CD14-positive monocyte (primary cell): ENCODE results near the gene TAF4. TPM values are rescaled to one million over a fixed set of nuclear protein-coding genes. Genes with fewer than 3 reads are reported as not detected.

Experiments used
- DNase-seq, 3 donors: peaks; one replicate each; pipeline ENCODE4 v3.0.0-alpha.2; 2011 to 2022
- H2AFZ ChIP-seq: 2 replicates; pipeline ENCODE4 v1.6.0; 2012; ENCODE audit warnings: mild to moderate bottlenecking, low read depth, low read length, inconsistent platforms; ENCODE audit not compliant: insufficient read depth, poor library complexity, severe bottlenecking
- H3K27ac ChIP-seq, 2 donors: 1 replicate in 1 of 2; 2 replicates in 1 of 2; pipeline ENCODE4 v1.5.1; 2012 to 2013; ENCODE audit warnings: low read length in 2 of 2, control low read depth in 1 of 2, inconsistent platforms in 1 of 2, low read depth in 1 of 2, mild to moderate bottlenecking in 1 of 2
- H3K27me3 ChIP-seq, 2 donors: one replicate each; pipeline versions ENCODE4 v1.6.0 to v1.6.1; 2011 to 2013; ENCODE audit warnings: low read length in 2 of 2; ENCODE audit not compliant: control insufficient read depth in 2 of 2, insufficient read depth in 2 of 2
- H3K36me3 ChIP-seq, 2 donors: replicated peaks in 1 of 2; 1 replicate in 1 of 2; 2 replicates in 1 of 2; pipeline versions ENCODE4 v1.5.1 to v1.6.1; 2012 to 2013; ENCODE audit warnings: low read length in 2 of 2, control low read depth in 1 of 2, inconsistent platforms in 1 of 2, mild to moderate bottlenecking in 1 of 2; ENCODE audit not compliant: insufficient read depth in 2 of 2, control insufficient read depth in 1 of 2
- H3K4me1 ChIP-seq, 2 donors: 1 replicate in 1 of 2; 2 replicates in 1 of 2; pipeline versions ENCODE4 v1.5.1 to v1.6.1; 2012 to 2013; ENCODE audit warnings: low read length in 2 of 2, control low read depth in 1 of 2, inconsistent platforms in 1 of 2, mild to moderate bottlenecking in 1 of 2, moderate library complexity in 1 of 2; ENCODE audit not compliant: insufficient read depth in 2 of 2, control insufficient read depth in 1 of 2
- H3K4me2 ChIP-seq: replicated peaks from 2 replicates; pipeline ENCODE3; 2012; ENCODE audit warnings: low read length, moderate library complexity, mild to moderate bottlenecking; ENCODE audit not compliant: poor library complexity, severe bottlenecking; ENCODE audit errors: extremely low read depth
- H3K4me3 ChIP-seq, 3 experiments: fragments of 200-600 bp in 1 of 3; sonication (generic) in 1 of 3; replicated peaks in 1 of 3; 1 replicate in 2 of 3; 2 replicates in 1 of 3; pipeline ENCODE4 v1.5.1; 2011 to 2013; ENCODE audit warnings: low read length in 3 of 3, mild to moderate bottlenecking in 3 of 3, control low read depth in 2 of 3, low read depth in 2 of 3, inconsistent platforms in 1 of 3, moderate library complexity in 1 of 3
- H3K79me2 ChIP-seq: 2 replicates; pipeline ENCODE4 v1.6.0; 2012; ENCODE audit warnings: mild to moderate bottlenecking, control low read depth, inconsistent platforms, low read length, moderate library complexity; ENCODE audit not compliant: insufficient read depth
- H3K9ac ChIP-seq: 2 replicates; pipeline ENCODE4 v1.6.0; 2017; ENCODE audit warnings: low read length, mild to moderate bottlenecking; ENCODE audit not compliant: insufficient read depth, poor library complexity, severe bottlenecking
- H3K9me3 ChIP-seq, 2 donors: replicated peaks in 1 of 2; 1 replicate in 1 of 2; 2 replicates in 1 of 2; pipeline versions ENCODE4 v1.5.1 to v1.6.1; 2012 to 2013; ENCODE audit warnings: low read length in 2 of 2, control low read depth in 1 of 2; ENCODE audit not compliant: control insufficient read depth in 1 of 2, insufficient read depth in 1 of 2
- H4K20me1 ChIP-seq: 2 replicates; pipeline ENCODE4 v1.6.0; 2012; ENCODE audit warnings: mild to moderate bottlenecking, low read length, control low read depth, moderate library complexity; ENCODE audit not compliant: insufficient read depth
- H3K27ac Mint-ChIP-seq, 7 donors: one replicate each; pipeline ENCODE4 v1.8.0; 2020; ENCODE audit warnings: mild to moderate bottlenecking in 7 of 7, mixed read lengths in 7 of 7, moderate library complexity in 6 of 7, inconsistent platforms in 2 of 7
- H3K27me3 Mint-ChIP-seq, 3 donors: one replicate each; pipeline ENCODE4 v1.8.0; 2021 to 2022; ENCODE audit warnings: low read depth in 3 of 3, mild to moderate bottlenecking in 3 of 3, mixed read lengths in 3 of 3, moderate library complexity in 3 of 3, inconsistent platforms in 1 of 3
- H3K36me3 Mint-ChIP-seq, 2 donors: one replicate each; pipeline ENCODE4 v1.8.0; 2020; ENCODE audit warnings: mixed read lengths in 2 of 2, inconsistent platforms in 1 of 2, mild to moderate bottlenecking in 1 of 2
- H3K4me1 Mint-ChIP-seq: one replicate; pipeline ENCODE4 v1.8.0; 2020; ENCODE audit warnings: mild to moderate bottlenecking, mixed read lengths
- H3K4me3 Mint-ChIP-seq, 2 donors: one replicate each; pipeline ENCODE4 v1.8.0; 2020; ENCODE audit warnings: mild to moderate bottlenecking in 2 of 2, mixed read lengths in 2 of 2, moderate library complexity in 1 of 2
- H3K9me3 Mint-ChIP-seq, 7 donors: one replicate each; pipeline ENCODE4 v1.8.0; 2020 to 2022; ENCODE audit warnings: mixed read lengths in 7 of 7, mild to moderate bottlenecking in 6 of 7, moderate library complexity in 6 of 7, inconsistent platforms in 2 of 7
- WGBS: methylation state at CpG from one replicate; pipeline ENCODE4 v1.1.5; 2013; ENCODE audit warnings: missing lambda C conversion rate; ENCODE audit not compliant: insufficient coverage; 5-methylcytosine and 5-hydroxymethylcytosine counted together
- intact Hi-C, 2 donors: fragments of 100-400 bp; cut with micrococcal nuclease; formaldehyde crosslinking; loops; one replicate each; pipeline versions ENCODE4 v1.15.0 to v1.15.1; 2023
- polyA minus RNA-seq: library from RNA; depleted of rRNA, polyadenylated mRNA; stranded (reverse); fragments of >200 nt; gene quantifications from 2 replicates; pipeline ENCODE4 v1.2.3, GENCODE V29; 2012
- polyA plus RNA-seq, 3 donors: library from polyadenylated mRNA; depleted of rRNA in 1 of 3; unstranded in 2 of 3; stranded (reverse) in 1 of 3; fragments of 300-500 nt in 2 of 3; fragments of >200 nt in 1 of 3; fragmentation: Illumina TruSeq in 2 of 3; gene quantifications; 1 replicate in 2 of 3; 2 replicates in 1 of 3; pipeline ENCODE4 v1.2.3, GENCODE V29; 2012 to 2021
- total RNA-seq, 12 experiments: library from RNA in 1 of 12; stranded (reverse) in 1 of 12; fragments of 120-200 nt in 1 of 12; gene quantifications; one replicate each; pipeline ENCODE4 v1.2.4 and lab custom pipeline; 2013 to 2026; ENCODE audit warnings: mixed read lengths in 6 of 12, inconsistent platforms in 1 of 12
- TF ChIP-seq, protein P1 (sequence below): fragments of 200-600 bp; IDR thresholded peaks from one replicate; pipeline ENCODE4 v1.8.0; 2022; ENCODE audit warnings: antibody characterized with exemption, mild to moderate bottlenecking

TAF4 gene, protein sequence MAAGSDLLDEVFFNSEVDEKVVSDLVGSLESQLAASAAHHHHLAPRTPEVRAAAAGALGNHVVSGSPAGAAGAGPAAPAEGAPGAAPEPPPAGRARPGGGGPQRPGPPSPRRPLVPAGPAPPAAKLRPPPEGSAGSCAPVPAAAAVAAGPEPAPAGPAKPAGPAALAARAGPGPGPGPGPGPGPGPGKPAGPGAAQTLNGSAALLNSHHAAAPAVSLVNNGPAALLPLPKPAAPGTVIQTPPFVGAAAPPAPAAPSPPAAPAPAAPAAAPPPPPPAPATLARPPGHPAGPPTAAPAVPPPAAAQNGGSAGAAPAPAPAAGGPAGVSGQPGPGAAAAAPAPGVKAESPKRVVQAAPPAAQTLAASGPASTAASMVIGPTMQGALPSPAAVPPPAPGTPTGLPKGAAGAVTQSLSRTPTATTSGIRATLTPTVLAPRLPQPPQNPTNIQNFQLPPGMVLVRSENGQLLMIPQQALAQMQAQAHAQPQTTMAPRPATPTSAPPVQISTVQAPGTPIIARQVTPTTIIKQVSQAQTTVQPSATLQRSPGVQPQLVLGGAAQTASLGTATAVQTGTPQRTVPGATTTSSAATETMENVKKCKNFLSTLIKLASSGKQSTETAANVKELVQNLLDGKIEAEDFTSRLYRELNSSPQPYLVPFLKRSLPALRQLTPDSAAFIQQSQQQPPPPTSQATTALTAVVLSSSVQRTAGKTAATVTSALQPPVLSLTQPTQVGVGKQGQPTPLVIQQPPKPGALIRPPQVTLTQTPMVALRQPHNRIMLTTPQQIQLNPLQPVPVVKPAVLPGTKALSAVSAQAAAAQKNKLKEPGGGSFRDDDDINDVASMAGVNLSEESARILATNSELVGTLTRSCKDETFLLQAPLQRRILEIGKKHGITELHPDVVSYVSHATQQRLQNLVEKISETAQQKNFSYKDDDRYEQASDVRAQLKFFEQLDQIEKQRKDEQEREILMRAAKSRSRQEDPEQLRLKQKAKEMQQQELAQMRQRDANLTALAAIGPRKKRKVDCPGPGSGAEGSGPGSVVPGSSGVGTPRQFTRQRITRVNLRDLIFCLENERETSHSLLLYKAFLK
- 5.0 TPM for total RNA-seq (2013)
- polyA plus RNA-seq, result 10 to 100 TPM in 1 of 3 donors, under 1 TPM in 2; 0.48 to 14.9 (median 0.99) TPM
- polyA minus RNA-seq, result 5.1 and 8.4 TPM in 2 replicates
- total RNA-seq (lab: John Stamatoyannopoulos, UW), result 6.5 to 25.0 (median 10.1) reads per million in 11 experiments

DNA sequence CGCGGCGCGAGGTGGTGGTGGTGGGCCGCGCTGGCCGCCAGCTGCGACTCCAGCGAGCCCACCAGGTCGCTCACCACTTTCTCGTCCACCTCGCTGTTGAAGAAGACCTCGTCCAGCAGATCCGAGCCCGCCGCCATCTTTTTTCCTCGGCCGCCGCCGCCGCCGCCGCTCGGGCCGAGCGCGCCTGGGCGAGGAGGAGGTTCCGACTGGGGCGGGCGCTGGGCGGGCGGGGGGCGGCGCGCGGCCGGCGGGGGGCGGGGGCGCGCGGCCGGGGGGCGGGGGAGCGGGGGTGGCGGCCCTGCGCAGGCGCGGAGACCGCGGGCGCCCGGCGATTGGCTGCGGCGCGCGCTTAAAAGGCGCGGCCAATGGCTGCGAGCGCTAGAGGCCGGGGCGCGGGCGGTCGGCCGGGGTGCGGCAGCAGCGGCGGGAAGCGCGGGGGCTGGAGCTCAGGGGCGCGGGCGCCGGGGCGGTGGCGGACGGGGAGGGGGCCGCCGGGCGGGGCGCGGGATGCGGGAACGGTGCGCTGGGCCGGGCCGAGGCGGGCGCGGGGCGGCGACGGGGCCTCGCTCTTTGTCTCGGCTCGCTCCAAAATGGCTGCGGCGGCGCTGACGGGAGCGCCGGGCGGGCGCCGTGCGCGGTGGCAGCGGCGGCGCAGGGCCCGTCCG is at the start of gene TAF4:
TAF4 (minus strand) TSS at position 208 of the 665 bp plus-strand sequence; CDS start at position 137, 71 bp downstream.
- under 1% methylated on average over 95 of the region's 116 CpGs for WGBS
- peaks cover 3 to 14% of the 10 kb centered on the region in 2 donors for H3K36me3 Mint-ChIP-seq
- H3K36me3 ChIP-seq, result no peaks in the 10 kb centered on the region
- H3K9me3 ChIP-seq, result no peaks in the 10 kb centered on the region
- peak within 1 kb of the TSS; percentile 77 for H3K9ac ChIP-seq
- peaks cover 37% of the 10 kb centered on the region for H3K79me2 ChIP-seq
- peak within 1 kb of the TSS in 1 of 2 donors; percentile 68 for H3K27ac ChIP-seq
- peaks cover 49% of the 10 kb centered on the region for H3K4me1 Mint-ChIP-seq
- H3K4me2 ChIP-seq, result peak within 1 kb of the TSS; percentile 85
- peaks cover 4 to 21% (median 4%) of the 10 kb centered on the region in 3 donors for H3K27me3 Mint-ChIP-seq
- DNase-seq, result peak; percentile 68 to 84 (median 79)
- peak within 1 kb of the TSS; percentile 87 to 96 for H3K4me3 Mint-ChIP-seq
- peaks cover 33% of the 10 kb centered on the region for H4K20me1 ChIP-seq
- no peaks in the 10 kb centered on the region for H3K9me3 Mint-ChIP-seq
- peak within 1 kb of the TSS; percentile 82 for H2AFZ ChIP-seq
- H3K27ac Mint-ChIP-seq, result peak within 1 kb of the TSS in 6 of 7 donors; percentile 53 to 90 (median 80)
- peak within 1 kb of the TSS; percentile 62 to 89 (median 89) for H3K4me3 ChIP-seq
- H3K27me3 ChIP-seq, result no peaks in the 10 kb centered on the region
- intact Hi-C loops, result loop anchor here (1.0 to 10.0 kb wide), 7 partner anchors 54 to 796 kb away; partner anchors contain the start of genes PSMA7 (in 2 of the 2), SS18L1 (in 2 of the 2), MTG2 (in 1 of the 2) and OSBPL2 (in 1 of the 2)
- peaks cover 44 to 53% of the 10 kb centered on the region in 2 donors for H3K4me1 ChIP-seq
- TF ChIP-seq, protein P1, sequence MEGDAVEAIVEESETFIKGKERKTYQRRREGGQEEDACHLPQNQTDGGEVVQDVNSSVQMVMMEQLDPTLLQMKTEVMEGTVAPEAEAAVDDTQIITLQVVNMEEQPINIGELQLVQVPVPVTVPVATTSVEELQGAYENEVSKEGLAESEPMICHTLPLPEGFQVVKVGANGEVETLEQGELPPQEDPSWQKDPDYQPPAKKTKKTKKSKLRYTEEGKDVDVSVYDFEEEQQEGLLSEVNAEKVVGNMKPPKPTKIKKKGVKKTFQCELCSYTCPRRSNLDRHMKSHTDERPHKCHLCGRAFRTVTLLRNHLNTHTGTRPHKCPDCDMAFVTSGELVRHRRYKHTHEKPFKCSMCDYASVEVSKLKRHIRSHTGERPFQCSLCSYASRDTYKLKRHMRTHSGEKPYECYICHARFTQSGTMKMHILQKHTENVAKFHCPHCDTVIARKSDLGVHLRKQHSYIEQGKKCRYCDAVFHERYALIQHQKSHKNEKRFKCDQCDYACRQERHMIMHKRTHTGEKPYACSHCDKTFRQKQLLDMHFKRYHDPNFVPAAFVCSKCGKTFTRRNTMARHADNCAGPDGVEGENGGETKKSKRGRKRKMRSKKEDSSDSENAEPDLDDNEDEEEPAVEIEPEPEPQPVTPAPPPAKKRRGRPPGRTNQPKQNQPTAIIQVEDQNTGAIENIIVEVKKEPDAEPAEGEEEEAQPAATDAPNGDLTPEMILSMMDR, result no peak
